G401 (cell line): ENCODE data around the gene NUDCD3. TPM values are rescaled to one million over a fixed set of nuclear protein-coding genes. Genes with fewer than 3 reads are reported as not detected.

ENCODE experiments used
- DNase-seq: peaks from one replicate; pipeline ENCODE4 v3.0.0-alpha.2; 2015; ENCODE audit warnings: low spot score
- in situ Hi-C: cut with HindIII; loops from 2 replicates; pipeline ENCODE4 v1.10.0; 2016; ENCODE audit warnings: low sequenced_read_pairs, mixed read lengths
- total RNA-seq: library from RNA; depleted of rRNA; stranded (reverse); fragments of >200 nt; shearing (Covaris generic); gene quantifications from 2 replicates; pipeline ENCODE4 v1.2.3, GENCODE V29; 2014

Gene NUDCD3
- total RNA-seq, 1 experiment from 2014 or later = 17.3 TPM

GRCh38 chr7:44463169-44463808 lies 27.2 kb downstream of the NUDCD3 start:
- in situ Hi-C loops = no loop called here
- no peak for DNase-seq

DNA sequence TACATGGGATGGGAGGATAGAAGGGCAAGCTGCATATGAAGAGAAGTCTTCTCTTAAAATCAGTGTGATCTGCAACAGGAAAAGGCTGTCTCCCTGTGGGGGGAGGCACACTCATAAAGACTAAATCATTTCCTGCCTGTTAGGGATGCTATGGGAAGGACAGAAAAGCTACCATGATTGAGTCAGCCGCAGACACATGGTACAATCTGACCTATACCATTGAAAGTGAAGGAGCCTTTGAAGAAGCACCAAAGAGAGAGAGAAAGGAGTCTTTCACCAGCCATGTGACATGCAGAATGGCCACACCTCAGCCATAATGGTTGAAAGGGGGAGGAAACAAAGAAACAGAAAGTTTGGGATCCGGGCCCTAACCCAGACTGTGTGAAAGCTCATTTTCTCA lies 29.1 kb downstream of the NUDCD3 start:
- in situ Hi-C loops = no loop called here

GRCh38 chr7:44460325-44460724 lies 30.1 kb downstream of the NUDCD3 start:
- in situ Hi-C loops = no loop called here
- DNase-seq = no peak

More for the DNA sequence above, 29.1 kb downstream of the NUDCD3 start:
- DNase-seq = no peak

DNA sequence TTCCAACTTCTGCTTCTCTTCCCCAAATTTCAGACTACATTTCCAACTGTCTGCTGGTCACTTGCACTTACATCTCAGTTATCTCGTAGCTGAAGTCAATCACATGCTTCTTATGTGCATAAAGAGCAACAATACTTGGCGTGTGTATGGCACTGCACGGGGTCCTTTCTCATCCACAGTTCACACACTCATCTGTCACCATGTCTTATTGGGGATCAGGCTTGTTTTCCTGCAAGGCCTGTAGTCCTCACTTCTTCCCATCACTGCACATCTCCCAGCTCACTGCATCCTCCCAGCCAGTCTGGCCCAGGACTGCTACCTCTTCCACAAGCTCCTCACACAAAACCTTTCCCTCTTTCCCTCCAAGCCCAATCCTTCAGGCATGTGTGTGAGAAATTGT lies 35.3 kb downstream of the NUDCD3 start:
- no peak for DNase-seq
- in situ Hi-C loops = no loop called here

GRCh38 chr7:44454348-44454747 lies 36.1 kb downstream of the NUDCD3 start:
- in situ Hi-C loops = no loop called here
- DNase-seq = no peak

GRCh38 chr7:44451123-44451522 lies 39.3 kb downstream of the NUDCD3 start:
- DNase-seq = no peak
- in situ Hi-C loops = no loop called here

DNA sequence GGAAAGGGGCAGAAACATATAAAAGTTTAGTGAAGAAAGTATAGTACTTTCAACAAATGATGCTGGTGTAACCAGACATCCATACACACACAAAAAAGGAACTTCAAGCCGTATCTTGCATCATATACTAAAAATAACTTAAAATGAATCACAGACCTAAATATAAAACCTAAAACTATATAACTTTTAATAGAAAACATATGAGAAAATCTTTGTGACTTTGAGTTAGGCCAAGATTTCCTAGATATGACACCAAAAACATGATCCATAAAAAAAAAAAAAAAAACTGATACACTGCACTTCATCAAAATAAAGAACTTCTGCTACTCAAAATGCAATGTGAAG lies 40.9 kb downstream of the NUDCD3 start:
- in situ Hi-C loops = loop anchor here (25.0 kb wide), 1 partner anchor 113 kb away; the partner anchor contains the start of gene DDX56
- no peak for DNase-seq

- no peak for DNase-seq
- in situ Hi-C loops = loop anchor here (25.0 kb wide), 1 partner anchor 113 kb away; the partner anchor contains the start of gene DDX56
Observed at GRCh38 chr7:44448922-44449583, 41.4 kb downstream of the NUDCD3 start.

DNA sequence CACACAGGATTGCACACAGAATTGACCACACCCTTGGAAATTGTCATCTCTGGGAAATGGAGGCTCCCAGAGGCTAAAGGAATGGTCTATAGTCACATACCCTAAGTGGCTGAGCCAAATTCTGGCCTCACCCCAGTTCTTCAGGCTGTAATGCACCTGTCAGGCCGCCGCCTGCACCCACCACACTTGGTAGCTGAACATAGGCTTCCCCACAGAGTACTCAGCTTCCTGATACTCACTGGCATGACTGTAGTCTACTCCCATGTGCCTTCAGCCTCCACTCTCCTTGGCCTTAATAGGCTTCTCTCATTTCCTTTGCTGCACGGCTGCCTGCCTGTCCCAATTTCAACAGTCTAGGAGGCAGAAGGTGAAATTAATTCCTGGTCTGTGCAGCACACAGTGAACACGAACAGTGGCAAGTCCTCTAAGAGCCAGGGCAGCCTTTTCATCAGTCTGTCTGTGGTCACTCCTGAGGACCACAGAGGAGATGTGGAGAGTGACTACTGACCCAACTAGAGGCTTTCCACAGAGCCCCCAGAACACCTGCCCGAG lies 42.5 kb downstream of the NUDCD3 start:
- in situ Hi-C loops = loop anchor here (25.0 kb wide), 1 partner anchor 114 kb away; the partner anchor contains the start of gene DDX56
- peak; percentile 50 for DNase-seq

GRCh38 chr7:44445986-44446671 lies 44.3 kb downstream of the NUDCD3 start:
- peak; percentile 88 for DNase-seq
- in situ Hi-C loops = loop anchor here (25.0 kb wide), 1 partner anchor 116 kb away; the partner anchor contains the start of gene DDX56

DNA sequence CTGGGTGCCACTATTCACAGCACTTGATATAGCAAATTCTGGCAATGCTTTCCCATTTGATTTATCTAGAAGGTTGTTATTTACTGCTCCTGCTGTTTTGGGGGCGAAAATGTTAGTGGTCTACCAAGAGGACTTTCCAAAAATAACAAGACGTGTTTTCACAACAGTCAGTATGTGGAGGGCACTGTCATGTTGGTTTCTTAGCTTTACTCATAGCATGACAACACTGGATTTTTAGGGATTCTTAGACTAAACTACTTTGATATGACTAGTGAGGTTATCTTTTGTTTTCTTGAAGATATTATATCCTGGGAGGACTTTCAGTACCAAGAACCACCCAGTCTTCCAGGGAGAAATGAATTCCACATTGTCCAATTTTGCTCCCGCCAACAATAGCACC lies 49.4 kb downstream of the NUDCD3 start:
- DNase-seq = no peak
- in situ Hi-C loops = loop anchor here (25.0 kb wide), 1 partner anchor 121 kb away; the partner anchor contains the start of gene DDX56

GRCh38 chr7:44440577-44441078 lies 49.8 kb downstream of the NUDCD3 start:
- in situ Hi-C loops = loop anchor here (25.0 kb wide), 1 partner anchor 122 kb away; the partner anchor contains the start of gene DDX56
- no peak for DNase-seq

DNA sequence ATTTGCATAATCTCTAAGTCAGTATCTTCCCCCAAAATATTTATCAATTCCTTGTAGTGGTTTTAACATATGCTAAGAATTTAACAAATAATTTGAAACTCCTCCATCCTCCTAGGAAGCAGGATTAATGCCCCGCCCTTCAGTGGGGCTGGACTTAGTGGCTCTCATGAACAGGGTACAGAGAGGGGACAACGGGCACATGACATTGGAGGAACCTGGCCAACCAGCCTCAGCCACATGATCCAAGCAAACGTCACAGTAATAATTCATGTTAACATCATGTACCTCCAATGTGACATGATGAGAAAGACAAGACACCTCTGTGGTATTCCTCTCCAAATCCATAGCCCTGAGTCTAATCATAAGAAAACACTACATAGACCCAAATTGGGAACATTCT lies 50.5 kb downstream of the NUDCD3 start:
- no peak for DNase-seq
- in situ Hi-C loops = loop anchor here (25.0 kb wide), 1 partner anchor 122 kb away; the partner anchor contains the start of gene DDX56

DNA sequence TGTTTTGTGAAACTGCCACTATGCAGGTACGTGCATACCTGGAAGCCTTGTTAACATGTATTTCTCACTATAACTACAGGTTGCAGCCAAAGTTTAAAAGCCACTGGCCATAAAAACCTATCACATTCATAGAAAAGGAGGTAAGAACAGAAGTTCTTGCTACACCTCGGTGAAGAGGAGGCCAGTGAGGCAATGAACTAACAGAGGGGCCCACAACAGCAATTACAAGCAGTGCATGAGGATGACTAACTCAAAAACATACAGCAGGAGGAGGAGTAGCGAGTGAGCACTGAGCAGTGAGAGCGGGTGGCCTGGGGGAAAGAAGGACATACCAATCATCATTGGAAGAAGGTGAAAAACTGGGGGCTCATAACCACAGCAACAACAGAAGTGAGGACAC lies 51.6 kb downstream of the NUDCD3 start:
- in situ Hi-C loops = loop anchor here (25.0 kb wide), 1 partner anchor 123 kb away; the partner anchor contains the start of gene DDX56
- no peak for DNase-seq

GRCh38 chr7:44434201-44434600 lies 56.3 kb downstream of the NUDCD3 start:
- peak; percentile 48 for DNase-seq
- in situ Hi-C loops = loop anchor here (25.0 kb wide), 1 partner anchor 128 kb away; the partner anchor contains the start of gene DDX56

DNA sequence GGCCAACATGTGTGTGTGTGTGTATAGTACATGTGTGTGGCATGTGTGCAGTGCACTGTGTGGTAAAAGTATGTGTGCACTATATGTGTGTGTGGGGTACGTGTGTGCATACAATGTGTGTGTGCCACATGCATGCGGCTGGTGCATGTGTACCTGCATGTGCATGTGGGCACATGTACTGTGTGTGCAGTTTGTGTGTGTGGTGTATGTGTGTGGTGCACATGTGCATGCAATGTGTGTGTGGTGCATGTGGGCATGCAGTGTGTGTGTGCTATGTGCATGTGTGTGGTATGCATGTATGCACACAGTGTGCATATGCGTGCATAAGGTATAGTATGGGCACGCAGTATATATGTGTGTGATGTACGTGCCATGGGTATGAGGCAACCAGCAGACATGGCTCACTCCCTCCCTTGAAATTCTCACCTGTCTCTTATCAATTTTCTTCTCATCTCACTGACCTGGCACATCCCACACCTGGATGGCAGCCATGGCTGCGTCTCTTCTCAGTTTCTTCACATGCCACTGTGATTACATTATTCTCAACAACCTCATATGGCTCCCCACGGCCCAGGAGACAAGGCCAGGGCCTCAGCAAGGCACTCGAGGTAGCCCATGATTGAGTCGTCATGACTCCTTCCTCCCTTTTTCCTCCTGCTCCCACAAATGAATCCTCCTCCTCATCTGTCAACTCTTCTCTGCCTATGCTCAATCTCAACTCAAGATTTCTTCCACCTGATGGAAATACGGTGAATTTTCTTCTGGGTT lies 57.0 kb downstream of the NUDCD3 start:
- in situ Hi-C loops = loop anchor here (25.0 kb wide), 1 partner anchor 129 kb away; the partner anchor contains the start of gene DDX56
- DNase-seq = no peak

GRCh38 chr7:44432381-44432977 lies 58.0 kb downstream of the NUDCD3 start:
- in situ Hi-C loops = loop anchor here (25.0 kb wide), 1 partner anchor 130 kb away; the partner anchor contains the start of gene DDX56

DNA sequence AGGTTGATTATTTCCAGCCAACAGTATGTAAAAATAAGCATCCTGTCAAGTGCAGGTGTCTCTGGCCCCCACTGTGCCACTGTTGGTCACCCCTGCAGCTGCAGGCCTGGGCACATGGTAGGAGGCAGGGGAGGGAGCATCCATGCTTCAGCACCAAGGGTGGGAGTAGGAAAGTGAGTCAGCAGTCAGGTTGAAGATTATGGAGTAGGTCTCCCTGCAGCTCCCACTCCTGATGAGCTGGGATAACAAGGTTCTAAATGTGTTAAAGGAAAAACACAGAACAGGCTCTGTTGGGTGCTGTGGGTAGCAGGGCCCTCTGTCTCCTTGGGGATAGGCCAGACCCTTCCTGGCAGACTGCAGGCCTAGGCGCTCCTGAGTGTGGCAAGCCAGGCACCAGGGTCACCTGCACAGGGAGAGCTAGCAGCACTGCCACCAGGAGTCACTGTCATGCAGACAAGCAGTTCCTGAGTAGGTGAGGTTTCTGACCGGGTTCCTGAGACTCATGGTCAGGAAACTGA lies 59.3 kb downstream of the NUDCD3 start:
- peak; percentile 61 for DNase-seq

More at GRCh38 chr7:44432381-44432977, 58.0 kb downstream of the NUDCD3 start:
- DNase-seq = no peak

More for the DNA sequence above, 59.3 kb downstream of the NUDCD3 start:
- in situ Hi-C loops = loop anchor here (25.0 kb wide), 1 partner anchor 131 kb away; the partner anchor contains the start of gene DDX56
